IMR-90 (cell line): ENCODE results near the gene MSI2. TPM values are rescaled to one million over a fixed set of nuclear protein-coding genes. Genes with fewer than 3 reads are reported as not detected.

ENCODE experiments used
- ATAC-seq: fragments of 200-7000 bp; cut with Tn5 transposase; 2 replicates; pipeline ENCODE4 v1.9.1; 2020; ENCODE audit warnings: low read depth, mild to moderate bottlenecking, moderate library complexity
- BruUV-seq: library from RNA; stranded (reverse); fragments of 400-500 nt; replicated peaks from 2 replicates; lab custom pipeline; 2021; lab: Mats Ljungman, UMichigan
- CTCF ChIA-PET: fragments of 300-600 bp; formaldehyde crosslinking; extraction: SDS; loops from one replicate; lab custom pipeline; 2021; ENCODE audit warnings: antibody characterized with exemption; lab: Yijun Ruan, JAX
- POLR2A ChIA-PET: fragments of 300-600 bp; sonication (Branson Sonifier 250); formaldehyde crosslinking; loops from one replicate; lab custom pipeline; 2022; ENCODE audit warnings: antibody characterized with exemption; ENCODE audit not compliant: unreplicated experiment; lab: Charles Lee
- DNase-seq: peaks from one replicate; pipeline ENCODE4 v3.0.0; 2013
- H2AFZ ChIP-seq: replicated peaks from 2 replicates; pipeline ENCODE3; 2013; ENCODE audit warnings: low read length, mild to moderate bottlenecking; ENCODE audit not compliant: poor library complexity
- H2AK5ac ChIP-seq: 2 replicates; pipeline ENCODE4 v1.6.1; 2013; ENCODE audit warnings: low read depth, low read length, inconsistent platforms
- H2AK9ac ChIP-seq: replicated peaks from 2 replicates; pipeline ENCODE3; 2013; ENCODE audit warnings: mild to moderate bottlenecking, low read depth, low read length, moderate library complexity; ENCODE audit not compliant: poor library complexity
- H2BK120ac ChIP-seq: 2 replicates; pipeline ENCODE4 v1.6.1; 2013; ENCODE audit warnings: low read depth, low read length, inconsistent platforms
- H2BK15ac ChIP-seq: 3 replicates; pipeline ENCODE4 v1.6.1; 2013; ENCODE audit warnings: low read depth, low read length, inconsistent platforms
- H2BK20ac ChIP-seq: 2 replicates; pipeline ENCODE4 v1.6.1; 2013; ENCODE audit warnings: low read depth, mild to moderate bottlenecking, inconsistent platforms, low read length, moderate library complexity
- H2BK5ac ChIP-seq: 2 replicates; pipeline ENCODE4 v1.6.1; 2013; ENCODE audit warnings: mild to moderate bottlenecking, low read depth, low read length, inconsistent platforms; ENCODE audit not compliant: poor library complexity, severe bottlenecking
- H3K14ac ChIP-seq: replicated peaks from 2 replicates; pipeline ENCODE4 v1.6.1; 2013; ENCODE audit warnings: low read depth, low read length, inconsistent platforms
- H3K18ac ChIP-seq: 2 replicates; pipeline ENCODE4 v1.6.1; 2013; ENCODE audit warnings: low read depth, low read length, control low read depth
- H3K23ac ChIP-seq: 2 replicates; pipeline ENCODE4 v1.6.1; 2013; ENCODE audit warnings: low read depth, low read length, inconsistent platforms
- H3K27ac ChIP-seq: 2 replicates; pipeline ENCODE4 v1.5.1; 2013; ENCODE audit warnings: mild to moderate bottlenecking, control low read depth, low read length; ENCODE audit not compliant: insufficient read depth
- H3K27me3 ChIP-seq: 2 replicates; pipeline ENCODE4 v1.6.1; 2013; ENCODE audit warnings: low read length; ENCODE audit not compliant: control insufficient read depth, insufficient read depth
- H3K36me3 ChIP-seq: 2 replicates; pipeline ENCODE4 v1.6.1; 2013; ENCODE audit warnings: low read length, mixed read lengths; ENCODE audit not compliant: control insufficient read depth, insufficient read depth
- H3K4ac ChIP-seq: 2 replicates; pipeline ENCODE4 v1.6.1; 2013; ENCODE audit warnings: low read depth, low read length, inconsistent platforms
- H3K4me1 ChIP-seq: 2 replicates; pipeline ENCODE4 v1.6.1; 2013; ENCODE audit warnings: low read length, mixed read lengths; ENCODE audit not compliant: control insufficient read depth, insufficient read depth
- H3K4me2 ChIP-seq: 2 replicates; pipeline ENCODE4 v1.6.1; 2013; ENCODE audit warnings: low read depth, mild to moderate bottlenecking, control low read depth, low read length, moderate library complexity
- H3K4me3 ChIP-seq: 2 replicates; pipeline ENCODE4 v1.5.1; 2013; ENCODE audit warnings: low read depth, mild to moderate bottlenecking, control low read depth, low read length, moderate library complexity; ENCODE audit not compliant: insufficient read depth
- H3K56ac ChIP-seq: 2 replicates; pipeline ENCODE4 v1.6.1; 2013; ENCODE audit warnings: low read length, inconsistent platforms; ENCODE audit not compliant: insufficient read depth; ENCODE audit errors: extremely low read depth
- H3K79me1 ChIP-seq, 2 experiments: 2 replicates each; pipeline ENCODE4 v1.6.1; 2013; ENCODE audit warnings: low read length in 2 of 2, inconsistent platforms in 1 of 2, low read depth in 1 of 2
- H3K9ac ChIP-seq: 2 replicates; pipeline ENCODE4 v1.6.1; 2013; ENCODE audit warnings: low read depth, low read length, control low read depth
- H3K9me1 ChIP-seq: 2 replicates; pipeline ENCODE4 v1.6.1; 2013; ENCODE audit warnings: low read length, inconsistent platforms; ENCODE audit not compliant: insufficient read depth
- H3K9me3 ChIP-seq: 2 replicates; pipeline ENCODE4 v1.6.1; 2013; ENCODE audit warnings: low read length; ENCODE audit not compliant: control insufficient read depth, insufficient read depth
- H4K20me1 ChIP-seq: 2 replicates; pipeline ENCODE4 v1.6.1; 2013; ENCODE audit warnings: low read length, inconsistent platforms; ENCODE audit not compliant: insufficient read depth
- H4K5ac ChIP-seq: 2 replicates; pipeline ENCODE4 v1.6.1; 2013; ENCODE audit warnings: mild to moderate bottlenecking, low read depth, low read length, control low read depth
- H4K8ac ChIP-seq, 2 experiments: 2 replicates each; pipeline ENCODE4 v1.6.1; 2013; ENCODE audit warnings: low read depth in 2 of 2, low read length in 2 of 2, control low read depth in 1 of 2, inconsistent platforms in 1 of 2
- H4K91ac ChIP-seq: 2 replicates; pipeline ENCODE4 v1.6.1; 2013; ENCODE audit warnings: low read depth, low read length, inconsistent platforms; ENCODE audit not compliant: insufficient read depth
- BHLHE40 ChIP-seq: fragments of 150-350 bp; IDR thresholded peaks from 2 replicates; pipeline ENCODE4 v1.6.1; 2016; ENCODE audit warnings: mild to moderate bottlenecking, low read depth, low read length
- CHD1 ChIP-seq: IDR thresholded peaks from 2 replicates; pipeline ENCODE4 v1.6.1; 2012; ENCODE audit warnings: low read depth, low read length, improper control_type of control experiment
- FOS ChIP-seq: fragments of 150-350 bp; IDR thresholded peaks from 2 replicates; pipeline ENCODE4 v1.6.1; 2016; ENCODE audit warnings: low read depth, low read length
- MAFK ChIP-seq: IDR thresholded peaks from 2 replicates; pipeline ENCODE4 v1.6.1; 2012; ENCODE audit warnings: low read depth, low read length, improper control_type of control experiment
- MAZ ChIP-seq: IDR thresholded peaks from 2 replicates; pipeline ENCODE4 v1.6.1; 2012; ENCODE audit warnings: low read depth, mild to moderate bottlenecking, low read length, improper control_type of control experiment, moderate library complexity, borderline replicate concordance
- RAD21 ChIP-seq: IDR thresholded peaks from 2 replicates; pipeline ENCODE4 v1.6.1; 2012; ENCODE audit warnings: low read length, improper control_type of control experiment
- RFX5 ChIP-seq: IDR thresholded peaks from 2 replicates; pipeline ENCODE4 v1.8.0; 2012; ENCODE audit warnings: low read depth, mild to moderate bottlenecking, low read length, moderate library complexity
- USF2 ChIP-seq: fragments of 150-350 bp; IDR thresholded peaks from 2 replicates; pipeline ENCODE4 v1.6.1; 2017; ENCODE audit warnings: mild to moderate bottlenecking, antibody characterized with exemption, low read length, low read depth
- WGBS, 2 experiments: methylation state at CpG; one replicate each; pipeline versions ENCODE4 v1.1.5 to v1.1.7; 2013; ENCODE audit warnings: missing lambda C conversion rate in 2 of 2; ENCODE audit not compliant: insufficient read length in 1 of 2; ENCODE audit errors: extremely low coverage in 2 of 2; 5-methylcytosine and 5-hydroxymethylcytosine counted together
- dilution Hi-C: fragments of 300-500 bp; cut with HindIII; formaldehyde crosslinking; loops from one replicate; pipeline ENCODE4 v1.14.3; 2018; ENCODE audit warnings: low sequenced_read_pairs; ENCODE audit not compliant: unreplicated experiment
- in situ Hi-C: fragments of 300-500 bp; cut with MboI; formaldehyde crosslinking; loops from 3 replicates; pipeline ENCODE4 v1.14.3; 2019; ENCODE audit warnings: low sequenced_read_pairs, inconsistent platforms, mixed read lengths
- intact Hi-C: fragments of 100-400 bp; cut with micrococcal nuclease; formaldehyde crosslinking; loops from 2 replicates; pipeline ENCODE4 v1.10.0; 2022
- polyA plus RNA-seq, 3 experiments: library from polyadenylated mRNA; depleted of rRNA; stranded (reverse); fragments of >200 nt; gene quantifications; 2 replicates each; pipeline ENCODE4 v1.2.3, GENCODE V29; 2012; ENCODE audit warnings: low replicate concordance in 1 of 3
- total RNA-seq: library from RNA; depleted of rRNA; stranded (reverse); fragments of >200 nt; gene quantifications from 2 replicates; pipeline ENCODE4 v1.2.3, GENCODE V29; 2012

Gene MSI2
- total and polyA plus RNA-seq, 2 of the 4 experiments (the other 2 are of a cell fraction): 13.0 to 16.0 TPM

- BruUV-seq: no TSS peak
- intact Hi-C loops (no loop called here), dilution Hi-C loops (no loop called here), in situ Hi-C loops (no loop called here)
- ChIA-PET POLR2A (no interaction called here), CTCF (interaction anchor here (0.6 kb wide), 1 partner anchor 11 kb away, joined by 3 read pairs; no protein-coding TSS in a partner anchor)
- Histone ChIP-seq H3K4me1 (peaks cover 9% of the 10 kb centered on the region), H3K27me3 (no peaks in the 10 kb centered on the region), H3K23ac (no peak overlapping the region), H2AK5ac (no peak overlapping the region), H4K91ac (no peak overlapping the region; the same call in 1 of the 2 replicates), H3K9me3 (no peaks in the 10 kb centered on the region), H2BK120ac (no peak overlapping the region), H2AFZ (no peak overlapping the region), H3K27ac (no peak overlapping the region), H3K18ac (no peak overlapping the region), H3K4me3 (no peak overlapping the region), H2BK15ac (peak overlapping the region; percentile 19; the same call in 1 of the 3 replicates), H2BK20ac (no peak overlapping the region), H3K4me2 (no peak overlapping the region), H3K9me1 (peaks cover 7% of the 10 kb centered on the region; the same call in 1 of the 2 replicates), H3K79me1 (peaks cover 0 to 4% of the 10 kb centered on the region in 2 experiments; a peak in 1 of 4 replicates), H2BK5ac (no peak overlapping the region), H4K5ac (no peak overlapping the region), H3K9ac (no peak overlapping the region), H3K14ac (peak overlapping the region; percentile 27; the same call in 1 of the 2 replicates), H3K36me3 (no peaks in the 10 kb centered on the region), H3K56ac (no peak overlapping the region), H4K8ac (peak overlapping the region in 1 of 2 experiments; percentile 6; a peak in 2 of 4 replicates), H4K20me1 (no peaks in the 10 kb centered on the region), H2AK9ac (no peak overlapping the region), H3K4ac (peak overlapping the region; percentile 63)
- DNase-seq (no peak), ATAC-seq (no peak)
- 100% methylated on average over 1 of the region's 5 CpGs; no CpG with 5 or more reads in 1 of the 2 experiments for WGBS, 2 experiments
- TF ChIP-seq RFX5 (no peak), BHLHE40 (no peak), MAFK (no peak), MAZ (no peak), CHD1 (no peak), RAD21 (no peak), USF2 (no peak), FOS (no peak)
Observed at GRCh38 chr17:57454729-57455062, 198.4 kb downstream of the MSI2 start.
